Common myeloid progenitor, CD34-positive (primary cell): ENCODE results near the gene PPRC1. TPM values are rescaled to one million over a fixed set of nuclear protein-coding genes. Genes with fewer than 3 reads are reported as not detected.

Experiments used
- CTCF ChIA-PET: fragments of 350-600 bp; sonication (Branson Sonifier 250); formaldehyde crosslinking; loops from one replicate; lab custom pipeline; 2021; ENCODE audit warnings: antibody characterized with exemption; lab: Charles Lee
- POLR2A ChIA-PET: fragments of 350-600 bp; sonication (Branson Sonifier 250); formaldehyde crosslinking; loops from one replicate; lab custom pipeline; 2021; ENCODE audit warnings: antibody characterized with exemption; lab: Charles Lee
- DNase-seq, 3 donors: peaks; one replicate each; pipeline versions ENCODE4 v3.0.0 to v3.0.0-alpha.2; 2013
- H3K27ac ChIP-seq, 2 experiments: 1 replicate in 1 of 2; 2 replicates in 1 of 2; pipeline ENCODE4 v1.7.0; 2013; ENCODE audit warnings: inconsistent platforms in 2 of 2, low read length in 2 of 2, mild to moderate bottlenecking in 2 of 2, low read depth in 1 of 2, moderate library complexity in 1 of 2; ENCODE audit not compliant: severe bottlenecking in 2 of 2, insufficient read depth in 1 of 2, poor library complexity in 1 of 2
- H3K27me3 ChIP-seq, 5 experiments: replicated peaks in 2 of 5; 1 replicate in 3 of 5; 2 replicates in 2 of 5; pipeline versions ENCODE4 v1.6.1 to v1.7.0; 2013; ENCODE audit warnings: low read length in 4 of 5, mild to moderate bottlenecking in 2 of 5, moderate library complexity in 2 of 5, inconsistent platforms in 1 of 5; ENCODE audit not compliant: insufficient read depth in 5 of 5, control insufficient read depth in 4 of 5
- H3K36me3 ChIP-seq, 4 experiments: 1 replicate in 2 of 4; 2 replicates in 2 of 4; pipeline versions ENCODE4 v1.6.1 to v1.7.0; 2013; ENCODE audit warnings: low read length in 3 of 4, control low read depth in 1 of 4, mild to moderate bottlenecking in 1 of 4; ENCODE audit not compliant: control insufficient read depth in 4 of 4, insufficient read depth in 4 of 4
- H3K4me1 ChIP-seq, 4 experiments: 1 replicate in 3 of 4; 2 replicates in 1 of 4; pipeline versions ENCODE4 v1.6.1 to v1.7.1; 2013; ENCODE audit warnings: low read length in 3 of 4, mild to moderate bottlenecking in 3 of 4, control low read depth in 1 of 4, inconsistent platforms in 1 of 4, moderate library complexity in 1 of 4; ENCODE audit not compliant: control insufficient read depth in 4 of 4, insufficient read depth in 4 of 4; ENCODE audit errors: control extremely low read depth in 1 of 4
- H3K4me3 ChIP-seq, 7 experiments: 1 replicate in 4 of 7; 2 replicates in 3 of 7; pipeline versions ENCODE4 v1.5.1 to v1.7.0; 2013; ENCODE audit warnings: mild to moderate bottlenecking in 7 of 7, low read length in 6 of 7, moderate library complexity in 6 of 7, inconsistent platforms in 2 of 7, low read depth in 2 of 7, control low read depth in 1 of 7; ENCODE audit not compliant: insufficient read depth in 4 of 7, control insufficient read depth in 1 of 7; ENCODE audit errors: extremely low read depth in 1 of 7
- H3K9me3 ChIP-seq, 5 experiments: 1 replicate in 4 of 5; 2 replicates in 1 of 5; pipeline versions ENCODE4 v1.6.1 to v1.7.1; 2013; ENCODE audit warnings: low read length in 4 of 5, mild to moderate bottlenecking in 2 of 5, inconsistent platforms in 1 of 5, low read depth in 1 of 5, moderate library complexity in 1 of 5; ENCODE audit not compliant: control insufficient read depth in 4 of 5, insufficient read depth in 2 of 5; ENCODE audit errors: control extremely low read depth in 1 of 5
- WGBS: methylation state at CpG from one replicate; pipeline ENCODE4 v1.1.5; 2013; ENCODE audit not compliant: insufficient coverage; 5-methylcytosine and 5-hydroxymethylcytosine counted together
- polyA plus RNA-seq: library from polyadenylated mRNA; unstranded; fragments of 120-200 nt; gene quantifications from one replicate; pipeline ENCODE4 v1.2.1, GENCODE V29; 2013

PPRC1 gene, protein sequence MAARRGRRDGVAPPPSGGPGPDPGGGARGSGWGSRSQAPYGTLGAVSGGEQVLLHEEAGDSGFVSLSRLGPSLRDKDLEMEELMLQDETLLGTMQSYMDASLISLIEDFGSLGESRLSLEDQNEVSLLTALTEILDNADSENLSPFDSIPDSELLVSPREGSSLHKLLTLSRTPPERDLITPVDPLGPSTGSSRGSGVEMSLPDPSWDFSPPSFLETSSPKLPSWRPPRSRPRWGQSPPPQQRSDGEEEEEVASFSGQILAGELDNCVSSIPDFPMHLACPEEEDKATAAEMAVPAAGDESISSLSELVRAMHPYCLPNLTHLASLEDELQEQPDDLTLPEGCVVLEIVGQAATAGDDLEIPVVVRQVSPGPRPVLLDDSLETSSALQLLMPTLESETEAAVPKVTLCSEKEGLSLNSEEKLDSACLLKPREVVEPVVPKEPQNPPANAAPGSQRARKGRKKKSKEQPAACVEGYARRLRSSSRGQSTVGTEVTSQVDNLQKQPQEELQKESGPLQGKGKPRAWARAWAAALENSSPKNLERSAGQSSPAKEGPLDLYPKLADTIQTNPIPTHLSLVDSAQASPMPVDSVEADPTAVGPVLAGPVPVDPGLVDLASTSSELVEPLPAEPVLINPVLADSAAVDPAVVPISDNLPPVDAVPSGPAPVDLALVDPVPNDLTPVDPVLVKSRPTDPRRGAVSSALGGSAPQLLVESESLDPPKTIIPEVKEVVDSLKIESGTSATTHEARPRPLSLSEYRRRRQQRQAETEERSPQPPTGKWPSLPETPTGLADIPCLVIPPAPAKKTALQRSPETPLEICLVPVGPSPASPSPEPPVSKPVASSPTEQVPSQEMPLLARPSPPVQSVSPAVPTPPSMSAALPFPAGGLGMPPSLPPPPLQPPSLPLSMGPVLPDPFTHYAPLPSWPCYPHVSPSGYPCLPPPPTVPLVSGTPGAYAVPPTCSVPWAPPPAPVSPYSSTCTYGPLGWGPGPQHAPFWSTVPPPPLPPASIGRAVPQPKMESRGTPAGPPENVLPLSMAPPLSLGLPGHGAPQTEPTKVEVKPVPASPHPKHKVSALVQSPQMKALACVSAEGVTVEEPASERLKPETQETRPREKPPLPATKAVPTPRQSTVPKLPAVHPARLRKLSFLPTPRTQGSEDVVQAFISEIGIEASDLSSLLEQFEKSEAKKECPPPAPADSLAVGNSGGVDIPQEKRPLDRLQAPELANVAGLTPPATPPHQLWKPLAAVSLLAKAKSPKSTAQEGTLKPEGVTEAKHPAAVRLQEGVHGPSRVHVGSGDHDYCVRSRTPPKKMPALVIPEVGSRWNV (N-terminal part only)
- polyA plus RNA-seq: 24.2 TPM

DNA sequence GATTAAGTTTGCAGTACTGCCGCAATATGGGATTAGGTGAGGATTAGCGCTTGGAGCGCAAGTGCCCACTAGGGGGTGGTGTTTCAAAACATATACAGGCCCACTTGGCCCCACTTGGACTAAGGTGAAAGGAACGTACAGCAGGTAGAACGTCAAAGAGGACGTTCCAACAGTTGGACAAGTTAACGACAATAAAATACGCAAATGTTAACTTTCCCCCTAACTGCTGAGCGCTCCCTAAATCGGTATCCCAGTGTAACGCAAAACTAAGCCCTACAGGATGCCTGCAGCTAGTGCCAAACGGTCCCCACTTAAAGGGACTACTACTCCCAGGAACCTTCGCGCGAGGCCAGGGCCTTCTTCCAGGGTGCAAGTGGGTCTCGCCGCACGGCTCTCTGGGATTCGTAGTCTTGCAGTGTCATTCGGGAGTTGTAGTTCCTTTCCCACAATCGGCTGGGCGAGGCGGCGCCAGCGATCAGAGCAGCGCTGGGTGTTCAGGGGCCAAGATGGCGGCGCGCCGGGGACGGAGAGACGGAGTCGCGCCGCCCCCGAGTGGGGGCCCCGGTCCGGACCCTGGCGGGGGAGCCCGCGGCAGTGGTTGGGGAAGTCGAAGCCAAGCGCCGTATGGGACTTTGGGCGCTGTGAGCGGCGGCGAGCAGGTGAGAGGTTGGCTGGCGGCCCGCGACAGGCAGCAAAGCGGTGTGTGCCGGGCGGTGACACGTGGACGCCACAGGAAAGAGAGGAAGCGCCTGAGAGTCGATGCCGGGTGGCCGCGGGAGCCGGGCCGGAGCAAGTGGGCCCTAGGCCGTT is at the start of gene PPRC1:
PPRC1 (plus strand) TSS at position 478 of the 810 bp plus-strand sequence; CDS start at position 507, 29 bp downstream.
- Histone ChIP-seq H3K4me1 (peaks cover 11 to 37% (median 18%) of the 10 kb centered on the region in 4 experiments), H3K9me3 (no peaks in the 10 kb centered on the region), H3K27ac (peak within 1 kb of the TSS; percentile 70 to 87), H3K27me3 (no peaks in the 10 kb centered on the region), H3K36me3 (peaks cover 1 to 10% (median 4%) of the 10 kb centered on the region in 4 experiments), H3K4me3 (peak within 1 kb of the TSS; percentile 70 to 96 (median 91))
- ChIA-PET POLR2A (interaction anchor here (0.5 to 1.5 kb wide), 5 partner anchors 10 to 261 kb away, joined by 3 to 6 read pairs (median 3); partner anchors contain the start of gene LDB1), CTCF (interaction anchor here (1.3 to 3.2 kb wide), 4 partner anchors 10 to 17 kb away, joined by 3 to 36 read pairs (median 12); no protein-coding TSS in a partner anchor)
- 0% methylated on average over 51 of the region's 64 CpGs for WGBS
- peak; percentile 99 to 100 (median 100) for DNase-seq

DNA sequence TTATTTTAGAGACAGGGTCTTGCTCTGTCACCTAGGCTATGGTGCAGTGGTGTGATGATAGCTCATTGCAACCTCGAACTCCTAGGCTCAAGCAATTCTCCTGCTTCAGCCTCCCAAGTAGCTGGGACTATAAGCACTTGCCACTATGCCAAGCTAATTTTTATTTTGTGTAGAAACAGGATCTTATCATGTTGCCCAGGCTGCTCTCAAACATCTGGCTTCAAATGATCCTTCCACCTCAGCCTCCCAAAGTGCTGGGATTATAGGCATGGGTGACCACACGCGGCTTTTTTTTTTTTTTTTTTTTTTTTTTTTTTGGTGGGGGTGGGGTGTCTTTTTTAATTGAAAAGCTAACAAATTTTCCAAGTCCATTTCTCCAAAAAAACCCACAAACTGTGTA is 49.3 kb upstream of the PPRC1 start:
- no peaks in the 10 kb centered on the region for H3K4me1 ChIP-seq
- no CpG with 5 or more reads among the region's 3 CpGs for WGBS
- no peak overlapping the region for H3K27ac ChIP-seq
- peak in 1 of 3 donors; percentile 31 for DNase-seq
- ChIA-PET POLR2A (interaction anchor here (0.5 to 0.7 kb wide), 2 partner anchors 46 to 288 kb away, joined by 3 to 4 read pairs; no protein-coding TSS in a partner anchor), CTCF (interaction anchor here (0.7 to 2.4 kb wide), 9 partner anchors 10 to 246 kb away, joined by 3 to 7 read pairs (median 3); partner anchors contain the start of genes ARMH3 and HPS6)
- no peaks in the 10 kb centered on the region for H3K9me3 ChIP-seq
- no peaks in the 10 kb centered on the region for H3K36me3 ChIP-seq
- H3K27me3 ChIP-seq: no peaks in the 10 kb centered on the region
- no peak overlapping the region for H3K4me3 ChIP-seq

DNA sequence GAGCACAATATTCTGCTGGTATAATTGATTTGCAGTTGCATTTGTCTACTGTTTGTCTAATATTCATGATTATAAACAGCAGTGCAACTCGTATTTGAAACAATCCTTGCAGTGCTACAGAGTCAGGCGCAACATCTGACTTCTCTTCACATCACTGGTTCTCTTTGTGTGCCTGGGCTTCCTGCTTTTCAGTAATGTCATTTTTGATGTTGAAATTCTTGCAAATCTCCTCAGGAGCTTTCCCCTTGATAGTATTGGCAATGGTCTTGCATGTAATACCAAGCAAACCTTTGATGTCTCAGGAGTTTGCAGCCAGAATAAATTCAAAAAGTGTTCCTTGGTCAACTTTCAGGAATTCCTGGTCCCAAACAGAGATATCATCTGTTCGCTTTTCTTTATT is 47.5 kb upstream of the PPRC1 start:
- CTCF ChIA-PET: no interaction called here

DNA sequence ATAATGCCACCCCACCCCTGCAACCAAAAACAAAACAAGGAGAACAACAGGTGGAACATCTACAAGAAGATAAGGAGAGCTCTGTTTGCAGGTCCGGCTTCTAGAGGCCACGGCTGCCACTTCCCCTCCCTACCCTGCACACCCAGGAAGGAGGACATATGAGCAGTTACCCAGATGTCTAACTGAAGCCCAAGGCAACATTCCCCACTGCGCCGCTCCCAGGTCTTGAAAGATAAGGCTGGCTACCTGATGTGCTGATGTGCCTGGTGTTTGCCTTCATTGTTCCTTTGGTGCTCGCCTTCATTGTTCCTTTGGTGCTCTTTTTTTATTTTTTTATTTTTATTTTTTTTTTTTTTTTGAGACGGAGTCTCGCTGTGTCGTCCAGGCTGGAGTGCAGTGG is 46.6 kb upstream of the PPRC1 start:
- Histone ChIP-seq H3K36me3 (no peaks in the 10 kb centered on the region), H3K27ac (no peak overlapping the region), H3K9me3 (no peaks in the 10 kb centered on the region), H3K27me3 (no peaks in the 10 kb centered on the region), H3K4me3 (no peak overlapping the region), H3K4me1 (no peaks in the 10 kb centered on the region)
- 94% methylated on average over 7 of the region's 8 CpGs for WGBS
- POLR2A ChIA-PET: no interaction called here
- CTCF ChIA-PET: interaction anchor here (1.5 to 1.6 kb wide), 2 partner anchors 13 to 19 kb away, joined by 4 read pairs; no protein-coding TSS in a partner anchor
- DNase-seq: no peak

More for the DNA sequence above, 47.5 kb upstream of the PPRC1 start:
- no peaks in the 10 kb centered on the region for H3K36me3 ChIP-seq
- no peaks in the 10 kb centered on the region for H3K9me3 ChIP-seq
- WGBS: 100% methylated on average over 2 of the region's 3 CpGs
- no peak for DNase-seq
- POLR2A ChIA-PET: no interaction called here
- H3K27ac ChIP-seq: no peak overlapping the region
- no peaks in the 10 kb centered on the region for H3K4me1 ChIP-seq
- no peak overlapping the region for H3K4me3 ChIP-seq
- H3K27me3 ChIP-seq: no peaks in the 10 kb centered on the region

DNA sequence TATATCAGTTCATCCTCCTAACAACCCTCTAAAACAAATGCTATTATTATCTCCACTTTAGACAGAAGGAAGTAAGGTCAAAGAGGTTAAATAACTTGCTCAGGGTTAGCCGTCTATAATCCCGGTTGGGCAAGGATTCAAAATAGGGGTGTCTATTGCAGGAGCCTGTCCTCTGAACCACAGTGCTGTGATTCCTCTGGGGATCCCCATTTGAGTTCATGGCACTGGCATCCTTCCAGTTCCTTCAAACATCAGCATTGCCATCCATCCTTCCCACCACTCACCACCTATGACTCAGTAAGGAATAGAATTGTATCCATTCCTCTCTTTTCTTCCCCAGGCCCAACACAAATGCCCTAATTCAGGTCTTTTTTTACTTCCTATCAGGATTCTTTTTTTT is 42.1 kb upstream of the PPRC1 start:
- no peak overlapping the region for H3K27ac ChIP-seq
- H3K9me3 ChIP-seq: no peaks in the 10 kb centered on the region
- DNase-seq: no peak
- CTCF ChIA-PET: no interaction called here
- no peaks in the 10 kb centered on the region for H3K36me3 ChIP-seq
- H3K27me3 ChIP-seq: no peaks in the 10 kb centered on the region
- H3K4me3 ChIP-seq: no peak overlapping the region
- no peaks in the 10 kb centered on the region for H3K4me1 ChIP-seq
- POLR2A ChIA-PET: no interaction called here
- 88% methylated on average over 2 of the region's 2 CpGs for WGBS

DNA sequence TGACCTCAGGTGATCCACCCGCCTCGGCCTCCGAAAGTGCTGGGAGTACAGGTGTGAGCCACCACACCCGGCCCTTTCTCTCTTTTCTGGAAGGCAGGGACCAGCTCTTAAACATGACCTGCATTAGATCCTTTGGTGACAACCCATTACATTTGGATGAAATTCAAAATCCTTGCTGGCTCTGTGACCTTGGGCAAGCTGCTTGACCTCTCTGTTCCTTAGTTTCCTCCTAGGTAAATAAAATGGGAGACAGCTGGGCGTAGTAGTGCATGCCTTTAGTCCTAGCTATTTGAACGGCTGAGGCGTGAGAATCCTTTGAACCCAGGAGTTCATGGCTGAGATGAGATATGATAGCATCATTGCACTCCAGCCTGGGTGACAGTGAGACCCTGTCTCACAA is 36.4 kb upstream of the PPRC1 start:
- 100% methylated on average over 4 of the region's 7 CpGs for WGBS
- no peak overlapping the region for H3K27ac ChIP-seq
- H3K4me1 ChIP-seq: no peaks in the 10 kb centered on the region
- H3K36me3 ChIP-seq: peaks cover 0 to 6% (median 2%) of the 10 kb centered on the region in 4 experiments
- H3K27me3 ChIP-seq: no peaks in the 10 kb centered on the region
- CTCF ChIA-PET: interaction anchor here (0.9 to 1.5 kb wide), 3 partner anchors 15 to 255 kb away, joined by 3 to 6 read pairs (median 3); no protein-coding TSS in a partner anchor
- no peak for DNase-seq
- POLR2A ChIA-PET: no interaction called here
- H3K9me3 ChIP-seq: no peaks in the 10 kb centered on the region
- H3K4me3 ChIP-seq: no peak overlapping the region
